NCI-H146 (cell line): ENCODE results near the gene PFN1.
"Not testable (repeated sequence)": the region's sequence is repeated elsewhere in the genome, so short reads cannot be mapped to it uniquely, and the experiment has no call there.

Experiments
- DNase-seq: peaks from one replicate; lab custom pipeline; 2025; lab: John Stamatoyannopoulos, UW

Gene PFN1

GRCh38 chr17:4945176-4945943, 3.0 kb downstream of the PFN1 start:
- no peak for DNase-seq

- DNase-seq, result no peak
Measured at GRCh38 chr17:4944554-4945175, 3.7 kb downstream of the PFN1 start.

GRCh38 chr17:4944163-4944553, 4.2 kb downstream of the PFN1 start:
- no peak for DNase-seq

- DNase-seq, result no peak
Measured at GRCh38 chr17:4942760-4943508, 5.4 kb downstream of the PFN1 start.

- no peak for DNase-seq
Measured at GRCh38 chr17:4941319-4941610, 7.1 kb downstream of the PFN1 start.

- DNase-seq, result no peak
Measured at GRCh38 chr17:4940555-4941318, 7.6 kb downstream of the PFN1 start.

- DNase-seq, result peak; percentile 97
Measured at GRCh38 chr17:4939796-4940554, 8.4 kb downstream of the PFN1 start, which contains the start of the genes RNF167 and SLC25A11. Gene RNF167 (plus strand): TSS chr17:4940268. CDS start chr17:4940910, 642 bp downstream. Gene SLC25A11 (minus strand): TSS chr17:4940046. CDS start chr17:4939910, 136 bp downstream.

- DNase-seq, result no peak
Measured at GRCh38 chr17:4939546-4939795, 8.9 kb downstream of the PFN1 start.

GRCh38 chr17:4938688-4939545, 9.4 kb downstream of the PFN1 start:
- peak; percentile 33 for DNase-seq

- DNase-seq, result no peak
Measured at GRCh38 chr17:4938069-4938491, 10.2 kb downstream of the PFN1 start.

GRCh38 chr17:4937553-4937952, 10.8 kb downstream of the PFN1 start:
- DNase-seq, result no peak

- DNase-seq, result no peak
Measured at GRCh38 chr17:4936436-4936835, 11.9 kb downstream of the PFN1 start.

GRCh38 chr17:4935650-4936049, 12.7 kb downstream of the PFN1 start:
- DNase-seq, result no peak

- DNase-seq, result peak; percentile 47
Measured at GRCh38 chr17:4934173-4934979, 14.0 kb downstream of the PFN1 start.

GRCh38 chr17:4933646-4934045, 14.7 kb downstream of the PFN1 start:
- no peak for DNase-seq

- DNase-seq, result no peak
Measured at GRCh38 chr17:4932756-4933155, 15.6 kb downstream of the PFN1 start.

- no peak for DNase-seq
Measured at GRCh38 chr17:4931963-4932362, 16.4 kb downstream of the PFN1 start, which contains the start of gene GP1BA. Gene GP1BA (plus strand): TSS chr17:4932277. CDS start chr17:4932605, 328 bp downstream.

- no peak for DNase-seq
Measured at GRCh38 chr17:4928881-4929280, 19.4 kb downstream of the PFN1 start.

GRCh38 chr17:4926577-4927335, 21.6 kb downstream of the PFN1 start:
- not testable (repeated sequence) for DNase-seq
